GM23248 (cell line): Measurements from ENCODE around the gene MISP.
"Not testable (repeated sequence)": the region's sequence is repeated elsewhere in the genome, so short reads cannot be mapped to it uniquely, and the experiment has no call there.

Experiments
- EZH2 ChIP-seq: fragments of 200-600 bp; sonication (generic); IDR thresholded peaks from 2 replicates; pipeline ENCODE4 v1.6.1; 2018; ENCODE audit warnings: antibody characterized with exemption, mild to moderate bottlenecking; ENCODE audit not compliant: insufficient read depth, poor library complexity, severe bottlenecking
- EZH2phosphoT487 ChIP-seq: fragments of 200-600 bp; sonication (generic); IDR thresholded peaks from 2 replicates; pipeline ENCODE4 v1.6.1; 2018; ENCODE audit warnings: antibody characterized with exemption, moderate library complexity, mild to moderate bottlenecking, low read depth; ENCODE audit not compliant: insufficient read depth

DNA sequence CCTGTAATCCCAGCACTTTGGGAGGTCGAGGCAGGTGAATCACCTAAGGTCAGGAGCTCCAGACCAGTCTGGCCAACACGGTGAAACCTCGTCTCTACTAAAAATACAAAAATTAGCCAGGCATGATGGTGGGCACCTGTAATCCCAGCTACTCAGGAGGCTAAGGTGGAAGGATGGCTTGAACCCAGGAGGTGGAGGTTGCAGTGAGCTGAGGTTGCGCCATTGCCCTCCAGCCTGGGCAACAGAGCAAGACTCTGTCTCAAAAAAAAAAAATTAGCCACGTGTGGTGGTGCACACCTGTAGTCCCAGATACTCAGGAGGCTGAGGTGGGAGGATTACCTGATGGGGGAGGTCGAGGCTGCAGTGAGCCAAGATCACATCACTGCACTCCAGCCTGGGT, 48.1 kb upstream of the MISP start:
- not testable (repeated sequence) for TF ChIP-seq EZH2, EZH2phosphoT487
